DMS 273 treated with DMSO at 0.1 percent for 48 hours (cell line): ENCODE data around the gene MAPRE2.
"Not testable (repeated sequence)": the region's sequence is repeated elsewhere in the genome, so short reads cannot be mapped to it uniquely, and the experiment has no call there.

Source experiments
- DNase-seq: peaks from one replicate; lab custom pipeline; 2025; lab: John Stamatoyannopoulos, UW

Gene MAPRE2

DNA sequence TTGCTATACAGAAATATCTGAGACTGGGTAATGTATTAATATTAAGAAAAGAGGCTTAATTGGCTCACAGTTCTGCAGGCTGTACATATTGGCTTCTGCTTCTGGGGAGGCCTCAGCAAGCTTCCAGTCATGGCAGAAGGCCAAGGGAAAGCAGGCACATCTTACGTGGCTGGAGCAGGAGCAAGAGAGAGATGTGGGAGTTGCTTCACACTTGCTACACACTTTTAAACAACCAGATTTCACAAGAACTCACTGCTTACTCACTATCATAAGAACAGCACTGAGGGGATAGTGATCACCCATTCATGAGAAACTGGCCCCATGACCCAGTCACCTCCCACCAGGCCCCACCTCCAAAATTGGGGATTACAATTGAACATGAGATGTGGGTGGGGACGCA, 50.6 kb downstream of the MAPRE2 start:
- no peak for DNase-seq

DNA sequence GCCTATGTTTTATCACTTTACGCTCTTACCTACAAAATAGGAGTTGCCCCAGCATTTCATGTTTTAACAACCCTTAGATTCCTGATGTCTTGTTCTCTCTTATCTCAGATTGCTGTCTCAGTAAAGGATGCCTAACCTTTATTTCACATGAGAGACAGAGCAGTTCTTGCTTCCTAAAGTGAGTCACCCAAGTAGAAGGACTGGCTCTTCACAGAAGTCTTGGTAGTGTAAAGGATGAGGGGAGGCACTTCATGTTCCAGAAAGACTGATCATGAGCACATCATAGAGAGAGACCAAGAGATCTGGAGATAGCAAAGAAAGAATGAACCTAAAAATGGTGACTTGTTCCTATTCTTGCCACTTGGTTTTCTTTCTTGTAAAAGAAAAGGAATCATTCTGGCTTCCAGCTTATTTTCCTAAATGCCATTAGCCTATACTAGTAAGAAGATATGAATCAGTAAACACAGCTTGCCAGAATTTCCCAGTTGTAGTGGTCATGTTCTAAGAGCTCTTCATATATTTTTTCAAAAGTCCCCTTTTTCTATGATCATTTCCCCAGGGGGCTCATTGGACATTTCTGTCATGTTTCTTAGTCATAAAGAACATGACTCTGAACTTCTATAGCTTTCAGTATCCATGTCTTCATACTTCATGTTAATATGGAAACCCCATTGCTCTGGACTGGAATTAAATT, 54.9 kb downstream of the MAPRE2 start:
- DNase-seq, result no peak

DNA sequence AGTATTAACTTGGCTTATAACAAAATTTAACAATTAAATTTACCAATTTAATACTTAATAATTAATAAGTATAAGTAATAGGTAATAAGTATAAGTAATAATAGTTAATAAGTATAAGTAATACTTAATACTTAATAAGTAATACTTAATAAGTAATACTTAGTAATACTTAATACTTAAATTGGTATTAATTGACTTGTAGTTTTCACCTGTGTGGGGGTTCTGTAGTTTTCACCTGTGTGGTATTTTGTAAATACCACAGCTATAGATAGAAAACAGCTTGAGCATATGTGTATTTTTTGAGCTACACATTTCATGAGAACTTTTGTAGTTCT, 55.4 kb downstream of the MAPRE2 start:
- no peak for DNase-seq

DNA sequence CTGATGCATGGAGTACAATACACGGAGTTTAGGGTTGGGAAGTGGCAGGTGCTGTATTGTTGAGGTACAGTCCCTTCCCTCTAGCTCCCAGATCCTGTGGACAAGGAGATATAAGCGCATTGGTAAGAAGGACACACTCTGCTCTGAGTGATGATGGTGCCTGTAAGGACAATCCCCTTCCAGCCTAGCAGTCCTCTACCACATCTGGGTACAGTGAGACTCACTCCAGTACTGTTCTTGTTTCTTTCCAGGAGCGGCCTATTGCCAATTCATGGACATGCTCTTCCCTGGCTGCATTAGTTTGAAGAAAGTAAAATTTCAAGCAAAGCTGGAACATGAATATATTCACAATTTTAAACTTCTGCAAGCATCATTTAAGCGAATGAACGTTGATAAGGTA, 56.0 kb downstream of the MAPRE2 start:
- DNase-seq, result no peak

DNA sequence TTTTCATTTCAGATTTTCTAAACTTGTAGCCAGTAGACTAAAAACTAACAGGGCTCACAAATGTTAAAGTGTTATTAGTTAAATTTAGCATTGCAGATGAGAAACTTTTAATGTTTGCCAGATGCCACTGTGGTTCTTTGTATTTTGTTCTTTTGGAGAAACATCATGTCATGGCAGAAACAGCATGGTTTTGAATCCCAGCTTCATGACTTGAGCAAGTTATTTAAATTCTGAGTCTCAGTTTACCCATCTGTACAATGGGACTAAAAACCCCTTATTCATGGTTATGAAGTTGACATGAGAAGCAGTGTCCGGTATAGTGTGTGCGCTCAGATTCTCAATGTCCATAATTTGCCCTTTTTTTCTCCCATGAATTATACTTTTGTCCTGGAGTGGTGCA, 56.5 kb downstream of the MAPRE2 start:
- DNase-seq, result no peak

DNA sequence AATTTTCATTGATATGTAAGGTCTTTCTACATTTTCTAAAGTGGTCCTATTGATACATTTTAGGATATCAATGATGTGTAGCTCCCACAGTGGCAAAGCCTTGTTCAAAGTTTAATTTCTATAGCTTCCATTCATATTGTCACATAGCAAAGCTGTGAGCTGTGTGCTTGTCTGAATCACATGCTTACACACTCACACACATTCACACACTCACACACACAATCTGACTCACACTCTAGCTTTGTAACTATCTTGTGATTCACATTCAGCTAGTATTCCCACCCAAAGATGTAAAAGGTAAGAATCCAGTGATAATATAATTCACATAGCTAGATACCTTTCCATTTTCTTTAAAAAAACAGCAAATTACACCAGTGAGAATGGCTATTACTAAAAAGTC, 58.7 kb downstream of the MAPRE2 start:
- DNase-seq, result no peak

DNA sequence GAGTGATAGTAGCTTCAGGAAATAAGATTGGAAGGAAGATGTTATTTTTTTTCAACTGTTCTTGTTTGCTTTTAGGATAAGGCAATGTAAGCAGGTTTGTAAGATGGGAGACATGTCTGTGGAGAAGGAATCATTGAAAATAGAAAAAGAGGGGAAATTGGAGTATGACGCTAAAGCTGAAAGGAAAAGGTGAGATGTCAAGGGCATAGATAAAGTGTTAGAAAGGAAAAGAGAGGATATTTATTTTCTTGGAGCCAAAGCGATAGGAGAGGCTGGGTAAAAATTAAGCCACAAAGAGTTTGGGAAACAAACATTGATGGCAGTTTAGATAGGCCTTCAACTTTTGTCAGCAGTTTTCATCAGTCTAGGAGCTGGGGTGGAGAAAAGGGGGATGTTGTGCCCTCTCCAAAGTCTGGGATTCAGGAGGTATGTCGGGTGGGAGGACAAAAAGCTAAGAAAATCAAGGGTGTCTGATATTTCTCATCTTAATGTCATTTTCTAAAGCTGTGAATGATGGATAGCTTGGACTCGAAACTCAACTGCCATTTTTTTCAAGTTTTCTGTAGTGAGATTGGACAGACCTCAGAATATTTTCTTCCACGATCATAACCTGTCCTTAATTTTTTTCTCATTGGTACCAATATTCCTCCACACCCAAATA, 63.3 kb downstream of the MAPRE2 start:
- DNase-seq, result no peak

DNA sequence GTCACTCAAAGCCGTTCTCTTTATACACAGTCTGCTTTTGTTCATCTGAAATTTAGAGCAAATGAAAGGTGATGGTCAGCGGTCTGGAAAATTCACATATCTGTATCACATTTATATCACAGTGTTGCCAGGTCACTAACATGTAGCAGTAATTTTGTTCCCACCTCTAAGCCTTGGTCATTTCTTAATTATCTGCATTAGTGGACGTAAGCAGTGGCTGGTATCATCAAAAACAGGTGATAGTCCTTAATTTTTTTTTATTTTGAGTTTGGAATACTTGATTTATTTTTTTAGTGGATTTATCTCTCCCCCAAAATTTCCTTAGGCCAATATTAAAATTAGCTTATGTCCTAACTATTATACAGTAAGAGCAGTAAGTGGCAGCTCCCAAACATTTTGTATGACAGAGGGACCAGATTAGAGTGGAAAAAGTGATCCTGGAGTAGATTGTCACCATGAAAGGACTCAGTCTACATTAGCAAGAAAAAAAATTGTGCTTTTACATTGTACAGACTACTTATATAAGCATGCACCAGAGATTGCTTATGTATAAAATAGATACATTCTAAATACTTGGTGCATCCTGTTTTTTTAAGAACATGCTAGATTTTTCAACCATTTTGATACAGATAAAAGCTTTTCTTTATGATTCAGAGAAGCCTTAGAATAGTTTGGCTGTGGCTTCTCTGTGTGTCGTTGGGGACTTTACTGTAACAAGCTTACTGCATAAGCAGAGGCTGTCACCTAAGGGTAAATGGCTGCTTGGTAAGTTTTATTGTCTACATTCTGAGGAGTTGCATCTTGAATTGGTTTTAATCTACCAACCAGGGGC, 65.0 kb downstream of the MAPRE2 start:
- DNase-seq, result no peak

DNA sequence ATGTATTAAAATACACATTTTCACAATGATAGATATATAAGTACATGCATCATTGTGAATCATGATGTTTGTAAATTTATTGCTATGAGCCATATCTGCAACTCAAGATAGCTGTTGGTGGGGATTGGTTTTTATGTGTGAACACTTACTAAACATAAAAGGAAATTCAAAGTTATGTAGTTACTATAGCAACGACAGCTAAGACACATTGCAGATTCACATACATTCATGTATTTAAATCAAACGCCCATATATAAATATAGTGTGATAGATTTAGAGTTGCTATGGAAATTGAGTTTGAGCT, 65.6 kb downstream of the MAPRE2 start:
- DNase-seq, result no peak

DNA sequence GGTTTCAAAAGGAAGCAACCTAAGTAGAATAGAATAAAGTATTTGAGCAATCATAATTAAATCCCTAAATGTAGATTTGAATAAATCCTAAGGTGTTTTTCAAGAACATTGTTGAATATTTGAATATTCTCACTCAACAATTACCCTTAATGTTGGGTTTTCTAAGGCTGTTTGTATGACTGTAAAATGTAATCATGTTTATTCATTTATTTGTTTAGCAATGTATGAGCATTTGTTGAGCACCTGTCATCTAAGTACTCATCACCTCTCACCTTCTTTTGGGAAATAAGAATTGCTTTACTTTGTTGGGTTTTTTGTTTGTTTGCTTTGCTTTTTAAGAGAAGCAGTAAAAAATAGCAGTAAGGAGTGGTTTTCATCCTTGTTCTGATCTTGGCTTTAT, 66.0 kb downstream of the MAPRE2 start:
- no peak for DNase-seq

DNA sequence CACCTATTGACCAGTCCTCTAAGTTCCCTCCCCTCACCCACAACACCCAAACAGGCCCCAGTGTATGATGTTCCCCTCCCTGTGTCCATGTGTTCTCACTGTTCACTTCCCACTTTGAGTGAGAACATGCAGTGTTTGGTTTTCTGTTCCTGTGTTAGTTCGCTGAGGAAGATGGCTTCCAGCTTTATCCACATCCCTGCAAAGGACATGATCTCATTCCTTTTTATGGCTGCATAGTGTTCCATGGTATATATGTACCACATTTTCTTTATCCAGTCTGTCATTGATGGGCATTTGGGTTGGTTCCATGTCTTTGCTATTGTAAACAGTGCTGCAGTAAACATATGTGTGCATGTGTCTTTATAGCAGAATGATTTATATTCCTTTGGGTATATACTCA, 66.9 kb downstream of the MAPRE2 start:
- not testable (repeated sequence) for DNase-seq

DNA sequence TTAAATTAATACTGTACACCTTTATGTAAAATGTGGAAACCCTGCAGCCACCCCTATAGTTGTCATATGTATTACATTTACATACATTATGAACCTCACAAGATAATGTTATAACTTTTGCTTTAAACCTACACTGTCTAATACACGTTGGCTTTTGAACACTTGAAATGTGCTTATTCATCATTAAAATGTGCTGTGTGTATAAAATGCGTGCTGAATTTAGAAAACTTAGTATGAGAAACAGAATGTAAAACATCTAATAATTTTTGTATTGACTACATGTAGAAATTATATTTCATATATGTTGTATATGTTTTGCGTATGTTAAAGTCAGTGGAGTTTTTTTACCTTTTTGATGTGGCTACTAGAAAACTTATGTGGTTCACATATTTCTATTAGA, 68.8 kb downstream of the MAPRE2 start:
- DNase-seq, result no peak

DNA sequence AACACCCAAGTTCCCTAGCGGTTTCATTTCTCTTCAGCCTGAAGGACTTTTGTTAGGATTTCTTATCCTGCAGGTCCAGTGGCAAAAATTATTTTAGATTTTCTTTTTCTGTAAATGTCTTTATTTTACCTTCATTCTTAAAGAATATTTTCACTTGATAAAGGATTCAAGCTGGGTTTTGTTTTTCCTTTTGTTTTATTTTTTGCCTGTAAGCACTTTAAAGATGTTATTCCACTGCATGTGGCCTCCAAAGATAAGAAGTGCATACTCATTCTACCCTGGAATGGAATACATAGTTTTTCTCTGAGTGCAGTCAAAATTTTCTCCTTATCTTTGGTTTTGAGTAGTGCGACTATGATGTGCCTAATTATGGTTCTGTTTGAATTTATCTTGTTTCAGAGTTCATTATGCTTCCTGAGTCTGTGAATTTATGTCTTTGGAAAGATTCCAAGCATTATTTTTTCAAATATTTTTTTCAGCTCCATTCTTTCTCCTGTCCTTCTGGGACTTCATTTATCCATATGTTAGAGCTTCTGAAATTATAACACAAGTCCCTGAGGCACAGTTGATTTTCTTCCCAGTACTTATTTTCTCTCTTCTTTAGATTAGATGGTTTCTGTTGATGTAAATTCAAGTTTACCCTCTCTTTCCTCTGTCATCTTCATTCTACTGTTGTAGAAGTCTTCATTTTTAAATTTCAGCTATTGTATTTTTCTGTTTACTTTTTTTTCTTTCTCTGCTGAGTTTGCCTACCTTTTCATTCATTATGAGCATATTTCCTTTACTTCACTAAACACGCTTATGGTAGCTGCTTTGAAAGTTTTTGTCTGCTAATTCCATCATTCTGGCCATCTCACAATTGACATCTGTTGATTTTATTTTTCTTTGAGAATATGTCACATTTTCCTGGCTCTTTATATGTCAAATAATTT, 69.6 kb downstream of the MAPRE2 start:
- no peak for DNase-seq

DNA sequence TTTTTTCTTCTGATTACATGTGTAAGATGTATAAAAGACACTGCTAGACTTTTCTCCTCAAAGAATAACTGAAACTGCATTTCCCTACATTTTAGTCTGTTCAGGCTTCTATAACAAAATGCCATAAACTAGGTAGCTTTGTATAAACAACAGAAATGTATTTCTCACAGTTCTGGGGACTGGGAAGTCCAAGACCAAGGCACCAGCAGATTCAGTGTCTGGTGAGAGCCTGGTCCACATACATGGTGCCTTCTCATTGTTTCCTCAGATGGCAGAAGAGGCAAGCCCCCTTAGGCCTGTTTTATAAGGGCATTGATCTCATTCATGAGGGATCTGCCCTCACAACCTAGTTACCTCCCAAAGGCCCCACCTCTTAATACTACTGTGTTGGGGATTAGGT, 71.5 kb downstream of the MAPRE2 start:
- DNase-seq, result no peak

DNA sequence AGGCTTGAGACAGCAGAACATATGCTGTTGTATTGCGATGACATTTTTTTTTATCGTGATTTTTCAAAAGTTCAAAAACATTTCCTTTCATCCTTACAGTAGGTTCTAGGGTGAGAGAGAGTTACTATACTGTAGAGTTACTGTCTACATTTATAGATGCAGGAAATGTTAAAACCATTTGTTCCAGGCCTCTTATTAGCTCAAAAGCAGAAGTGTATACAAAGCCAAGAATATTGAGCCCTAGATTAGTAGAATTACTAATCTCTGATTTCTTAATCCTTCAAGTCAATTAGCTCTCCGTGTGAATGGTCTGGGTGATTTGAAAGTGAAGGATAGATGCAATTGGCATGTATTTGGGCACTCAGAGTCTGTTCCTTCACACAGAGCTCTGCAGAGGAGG, 73.1 kb downstream of the MAPRE2 start:
- DNase-seq, result no peak

DNA sequence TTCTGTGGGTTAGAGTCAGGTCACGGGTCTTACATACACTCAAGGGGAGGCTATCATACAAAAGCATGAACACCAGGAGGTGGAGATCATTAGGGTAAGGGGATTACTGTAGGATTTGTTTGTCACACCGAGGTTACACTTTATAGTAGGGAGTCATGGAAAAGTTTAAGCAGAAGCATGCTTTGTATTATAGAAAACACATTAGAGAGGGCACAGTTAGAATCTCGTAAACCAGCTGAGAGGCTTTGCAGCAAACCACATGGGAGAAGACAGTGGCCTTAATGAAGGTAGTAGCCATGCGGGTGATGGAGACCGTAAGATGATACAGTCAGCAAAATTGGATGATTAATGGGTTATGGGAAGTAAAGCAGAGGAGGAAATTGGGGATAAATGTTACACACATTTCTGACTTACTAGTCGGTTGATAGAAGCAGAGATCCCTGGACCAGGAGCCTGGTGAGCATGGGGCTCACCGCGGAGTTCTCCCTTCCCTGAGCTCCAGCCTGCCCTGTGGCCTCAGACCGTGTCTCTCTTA, 75.6 kb downstream of the MAPRE2 start:
- DNase-seq, result no peak

DNA sequence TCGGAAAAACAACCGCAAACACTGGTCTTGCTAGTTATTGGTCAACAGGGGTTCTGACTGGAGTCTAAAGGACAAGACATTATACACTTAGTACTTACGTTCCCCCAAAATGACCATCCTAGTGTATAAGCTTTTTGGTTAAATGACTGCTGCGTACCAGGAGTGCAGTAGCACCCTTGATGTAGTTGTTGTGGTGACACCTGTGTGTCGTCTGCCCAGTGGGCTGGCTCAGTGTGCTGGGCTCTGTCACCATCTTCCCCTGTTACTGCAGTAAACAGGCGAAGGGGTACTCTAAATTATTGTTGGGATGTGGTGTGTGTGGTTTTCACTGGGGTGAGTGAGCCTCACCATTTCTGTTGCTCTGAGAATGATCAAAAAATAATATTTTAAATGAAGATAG, 76.2 kb downstream of the MAPRE2 start:
- no peak for DNase-seq

DNA sequence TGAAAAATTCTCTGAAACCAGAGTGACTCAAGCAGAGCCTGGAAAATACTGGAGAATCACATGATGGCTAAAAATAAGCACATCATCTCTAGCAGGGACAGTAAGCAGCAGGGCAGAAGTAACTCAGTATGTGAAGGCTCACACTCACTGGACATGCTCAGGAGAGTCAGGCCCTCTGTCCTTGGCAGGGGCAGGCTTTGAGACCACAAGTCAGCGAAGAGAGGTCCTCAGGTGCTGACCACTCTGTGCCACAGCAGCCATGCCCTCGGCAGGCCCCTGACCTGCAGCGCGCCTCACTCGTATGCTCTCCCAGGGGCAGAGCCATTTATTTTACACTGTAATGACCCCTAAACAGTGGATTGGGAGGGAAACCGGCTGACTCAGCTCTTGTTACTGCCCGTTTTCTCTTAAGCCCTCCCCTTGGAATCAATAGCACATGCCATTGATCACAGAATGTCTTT, 76.8 kb downstream of the MAPRE2 start:
- no peak for DNase-seq

DNA sequence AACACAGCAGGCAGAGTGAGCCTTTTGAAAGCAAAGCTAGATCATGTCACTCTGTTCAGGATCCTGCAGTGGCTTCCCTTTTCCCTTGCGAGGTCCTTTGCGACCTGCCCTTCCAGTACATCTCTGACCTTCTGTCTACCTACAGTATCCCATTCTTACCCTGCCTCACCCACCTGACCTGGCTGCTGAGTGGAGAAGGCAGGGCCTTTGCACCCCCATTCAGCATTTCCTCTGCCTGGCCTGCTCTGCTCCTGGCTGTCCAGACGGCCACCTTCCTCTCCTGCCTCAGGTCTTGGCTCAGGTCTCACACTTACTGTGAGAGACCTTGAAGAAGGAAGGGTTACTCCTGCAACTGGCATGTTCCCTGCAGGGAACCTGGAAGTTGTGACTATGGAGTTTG, 77.4 kb downstream of the MAPRE2 start:
- no peak for DNase-seq

DNA sequence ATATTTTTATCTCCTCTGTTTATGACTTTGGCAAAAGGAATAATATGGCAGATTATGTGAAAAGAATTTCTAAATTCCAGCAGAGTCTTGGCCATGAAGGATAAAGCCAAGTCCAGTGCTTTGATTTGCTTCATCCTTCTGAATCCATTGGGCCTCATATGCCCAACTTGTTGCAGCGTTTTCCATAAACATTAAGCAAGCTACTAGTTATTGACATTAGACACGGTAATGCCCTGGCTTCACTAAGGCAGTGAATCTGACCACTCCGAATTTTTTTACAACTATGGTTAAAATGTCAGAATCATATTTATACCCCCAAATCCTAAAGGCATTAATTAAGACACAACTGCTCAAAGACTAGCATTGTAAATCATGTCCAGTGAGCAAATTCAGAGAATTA, 79.8 kb downstream of the MAPRE2 start:
- DNase-seq, result no peak

DNA sequence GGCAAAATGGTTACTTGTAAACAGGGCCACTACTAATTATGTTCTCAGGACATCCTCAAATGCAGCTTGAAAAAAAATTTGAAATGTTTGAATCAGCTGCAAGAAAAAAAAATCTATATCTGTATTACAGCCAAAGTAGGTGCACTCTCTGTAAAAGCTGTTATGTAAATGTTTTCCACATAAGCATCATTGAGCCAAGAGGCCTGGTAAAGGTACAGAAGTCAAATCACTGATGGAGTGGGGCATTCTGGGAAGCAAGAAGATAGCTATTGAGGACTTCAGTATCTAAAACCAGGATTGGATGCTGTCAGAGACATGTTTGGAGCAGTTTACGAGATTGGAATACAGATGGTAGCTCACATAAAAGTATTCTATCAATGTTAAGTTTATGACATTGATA, 80.3 kb downstream of the MAPRE2 start:
- no peak for DNase-seq

DNA sequence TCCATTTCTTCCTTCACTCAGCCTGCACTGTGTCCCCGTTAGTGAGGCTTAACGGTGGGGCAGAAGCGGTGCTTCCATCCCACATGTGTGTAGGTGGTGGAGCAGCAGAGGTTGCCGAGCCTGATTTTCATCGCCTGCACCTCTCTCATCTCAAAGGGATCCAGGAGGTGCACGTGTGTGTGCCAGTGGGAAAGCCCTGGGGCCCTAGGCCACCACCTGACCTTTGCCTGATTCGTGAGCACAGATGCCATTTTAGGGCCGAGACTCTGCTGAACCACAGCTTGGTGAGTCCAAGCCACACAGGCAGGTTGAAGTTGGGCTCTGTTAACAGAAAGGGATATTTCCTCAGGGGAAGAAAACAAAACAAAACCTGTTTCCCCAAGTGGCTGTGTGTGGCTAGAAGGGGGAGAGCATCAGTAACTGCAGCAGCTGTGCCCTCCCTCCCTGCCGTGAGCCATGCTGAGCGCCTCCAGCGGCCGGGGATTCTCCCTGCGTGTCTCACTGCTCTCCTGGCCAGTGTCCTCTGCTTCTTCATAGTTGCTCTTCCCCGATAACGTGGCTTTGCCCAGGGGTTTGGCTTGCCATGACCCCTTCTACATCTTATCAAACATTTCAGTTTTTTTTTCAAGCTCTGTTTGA, 81.5 kb downstream of the MAPRE2 start:
- peak; percentile 49 for DNase-seq
